Neural cell (in vitro differentiated cells): ENCODE data around the gene VMA21. TPM values are rescaled to one million over a fixed set of nuclear protein-coding genes. Genes with fewer than 3 reads are reported as not detected.

ENCODE experiments used
- H2AFZ ChIP-seq: fragments of 200-600, 300-800 bp; sonication (generic), shearing (Covaris generic); 2 replicates; pipeline ENCODE4 v1.6.0; 2014; ENCODE audit warnings: low read depth, mild to moderate bottlenecking, antibody characterized with exemption, low read length, moderate library complexity
- H3F3A ChIP-seq: fragments of 200-600 bp; shearing (Covaris generic); 2 replicates; pipeline ENCODE4 v1.6.1; 2016; ENCODE audit warnings: mild to moderate bottlenecking, moderate library complexity, mixed read lengths, antibody characterized with exemption, low read length; ENCODE audit not compliant: insufficient read depth, poor library complexity, severe bottlenecking
- H3K27ac ChIP-seq: fragments of 200-600, 300-800 bp; sonication (generic), shearing (Covaris generic); 2 replicates; pipeline ENCODE4 v1.5.1; 2014; ENCODE audit warnings: mild to moderate bottlenecking, low read length, moderate library complexity
- H3K27me3 ChIP-seq: fragments of 300-800, 200-600 bp; sonication (generic), shearing (Covaris generic); 2 replicates; pipeline ENCODE4 v1.6.0; 2014; ENCODE audit warnings: mild to moderate bottlenecking, low read depth, low read length, moderate library complexity; ENCODE audit not compliant: insufficient read depth
- H3K36me3 ChIP-seq: fragments of 300-800, 200-600 bp; sonication (generic), shearing (Covaris generic); 2 replicates; pipeline ENCODE4 v1.5.1; 2014; ENCODE audit warnings: mild to moderate bottlenecking, antibody characterized with exemption, low read length, moderate library complexity; ENCODE audit not compliant: insufficient read depth
- H3K4me2 ChIP-seq: fragments of 300-800, 200-600 bp; sonication (generic), shearing (Covaris generic); 2 replicates; pipeline ENCODE4 v1.6.0; 2014; ENCODE audit warnings: mild to moderate bottlenecking, low read length
- H3K4me3 ChIP-seq: fragments of 300-800, 200-600 bp; sonication (generic), shearing (Covaris generic); 2 replicates; pipeline ENCODE4 v1.5.1; 2014; ENCODE audit warnings: mild to moderate bottlenecking, low read length, moderate library complexity
- H3K79me2 ChIP-seq: fragments of 200-600 bp; shearing (Covaris generic); replicated peaks from 2 replicates; pipeline ENCODE4 v1.6.0; 2014; ENCODE audit warnings: mild to moderate bottlenecking, low read length, moderate library complexity; ENCODE audit not compliant: insufficient read depth
- H3K9ac ChIP-seq: fragments of 300-800, 200-600 bp; sonication (generic), shearing (Covaris generic); 2 replicates; pipeline ENCODE4 v1.6.1; 2016; ENCODE audit warnings: mild to moderate bottlenecking, low read length, mixed read lengths
- H3K9me2 ChIP-seq: fragments of 200-600 bp; shearing (Covaris generic); 2 replicates; pipeline ENCODE4 v1.6.1; 2016; ENCODE audit warnings: mild to moderate bottlenecking, low read length, mixed read lengths; ENCODE audit not compliant: insufficient read depth
- H3K9me3 ChIP-seq: fragments of 200-600, 300-800 bp; sonication (generic), shearing (Covaris generic); 2 replicates; pipeline ENCODE4 v1.6.1; 2016; ENCODE audit warnings: mild to moderate bottlenecking, mixed run types, low read length, moderate library complexity, mixed read lengths
- H4K20me1 ChIP-seq: fragments of 200-600 bp; shearing (Covaris generic); 2 replicates; pipeline ENCODE4 v1.6.1; 2016; ENCODE audit warnings: mild to moderate bottlenecking, mixed run types; ENCODE audit not compliant: insufficient read depth
- EP300 ChIP-seq: fragments of 450-650 bp; conservative IDR thresholded peaks from 2 replicates; pipeline ENCODE4 v1.6.1; 2014; ENCODE audit warnings: antibody characterized with exemption, mild to moderate bottlenecking, moderate library complexity; ENCODE audit not compliant: poor library complexity, severe bottlenecking
- EZH2 ChIP-seq: fragments of 200-600, 300-800 bp; shearing (Covaris generic), sonication (generic); IDR thresholded peaks from 2 replicates; pipeline ENCODE4 v1.6.1; 2014; ENCODE audit warnings: antibody characterized with exemption, low read length, borderline replicate concordance, mild to moderate bottlenecking; ENCODE audit not compliant: insufficient read depth, poor library complexity, severe bottlenecking
- MXI1 ChIP-seq: fragments of 450-650 bp; conservative IDR thresholded peaks from 2 replicates; pipeline ENCODE4 v1.6.1; 2014; ENCODE audit warnings: antibody characterized with exemption, mild to moderate bottlenecking; ENCODE audit not compliant: poor library complexity, severe bottlenecking
- POLR2AphosphoS5 ChIP-seq: IDR thresholded peaks from 2 replicates; pipeline ENCODE4 v1.6.1; 2012
- RAD21 ChIP-seq: fragments of 450-650 bp; conservative IDR thresholded peaks from 2 replicates; pipeline ENCODE4 v1.6.1; 2014; ENCODE audit warnings: antibody characterized with exemption, mild to moderate bottlenecking, moderate library complexity
- SMC3 ChIP-seq: fragments of 450-650 bp; conservative IDR thresholded peaks from 2 replicates; pipeline ENCODE4 v1.6.1; 2014; ENCODE audit warnings: antibody characterized with exemption, mild to moderate bottlenecking, moderate library complexity; ENCODE audit not compliant: poor library complexity
- TAF1 ChIP-seq: IDR thresholded peaks from 2 replicates; pipeline ENCODE4 v1.6.1; 2012; ENCODE audit warnings: low read depth
- polyA plus RNA-seq: library from polyadenylated mRNA; depleted of rRNA; stranded (reverse); fragments of >200 nt; gene quantifications from 2 replicates; pipeline ENCODE4 v1.2.3, GENCODE V29; 2014
- TF ChIP-seq, protein P1 (sequence below): fragments of 450-650 bp; IDR thresholded peaks from 2 replicates; pipeline ENCODE4 v1.5.1; 2014; ENCODE audit warnings: antibody characterized with exemption, mild to moderate bottlenecking, moderate library complexity; ENCODE audit not compliant: poor library complexity, severe bottlenecking
- TF ChIP-seq, protein P2 (sequence below): IDR thresholded peaks from 2 replicates; pipeline ENCODE4 v1.6.1; 2012; ENCODE audit warnings: borderline replicate concordance

The VMA21 gene
- polyA plus RNA-seq, 1 donor from 2014 or later, result 130 TPM

DNA sequence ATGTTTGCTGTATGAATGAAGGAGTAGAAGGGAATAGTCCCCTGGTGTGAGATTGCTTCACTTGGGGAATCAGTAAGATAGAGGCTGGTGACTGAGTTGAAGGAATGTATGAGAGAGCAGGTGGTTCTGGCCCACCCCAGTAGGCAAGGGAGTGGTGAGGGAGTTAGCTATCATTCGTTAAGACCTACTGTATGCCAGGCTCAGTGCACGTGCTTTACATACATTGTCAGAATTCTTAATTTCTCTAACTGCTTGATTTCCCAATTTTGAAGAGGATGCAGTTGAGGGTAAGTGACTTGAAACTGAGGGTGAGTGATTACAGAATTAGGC lies 700 bp downstream of the VMA21 start:
- peak overlapping the region; percentile 59 for H3K4me2 ChIP-seq
- peaks cover 44% of the 10 kb centered on the region for H3K79me2 ChIP-seq
- peak overlapping the region; percentile 84 for H3K9ac ChIP-seq
- no peaks in the 10 kb centered on the region for H4K20me1 ChIP-seq
- TF ChIP-seq, protein P1, sequence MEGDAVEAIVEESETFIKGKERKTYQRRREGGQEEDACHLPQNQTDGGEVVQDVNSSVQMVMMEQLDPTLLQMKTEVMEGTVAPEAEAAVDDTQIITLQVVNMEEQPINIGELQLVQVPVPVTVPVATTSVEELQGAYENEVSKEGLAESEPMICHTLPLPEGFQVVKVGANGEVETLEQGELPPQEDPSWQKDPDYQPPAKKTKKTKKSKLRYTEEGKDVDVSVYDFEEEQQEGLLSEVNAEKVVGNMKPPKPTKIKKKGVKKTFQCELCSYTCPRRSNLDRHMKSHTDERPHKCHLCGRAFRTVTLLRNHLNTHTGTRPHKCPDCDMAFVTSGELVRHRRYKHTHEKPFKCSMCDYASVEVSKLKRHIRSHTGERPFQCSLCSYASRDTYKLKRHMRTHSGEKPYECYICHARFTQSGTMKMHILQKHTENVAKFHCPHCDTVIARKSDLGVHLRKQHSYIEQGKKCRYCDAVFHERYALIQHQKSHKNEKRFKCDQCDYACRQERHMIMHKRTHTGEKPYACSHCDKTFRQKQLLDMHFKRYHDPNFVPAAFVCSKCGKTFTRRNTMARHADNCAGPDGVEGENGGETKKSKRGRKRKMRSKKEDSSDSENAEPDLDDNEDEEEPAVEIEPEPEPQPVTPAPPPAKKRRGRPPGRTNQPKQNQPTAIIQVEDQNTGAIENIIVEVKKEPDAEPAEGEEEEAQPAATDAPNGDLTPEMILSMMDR, result no peak
- TF ChIP-seq, protein P2, sequence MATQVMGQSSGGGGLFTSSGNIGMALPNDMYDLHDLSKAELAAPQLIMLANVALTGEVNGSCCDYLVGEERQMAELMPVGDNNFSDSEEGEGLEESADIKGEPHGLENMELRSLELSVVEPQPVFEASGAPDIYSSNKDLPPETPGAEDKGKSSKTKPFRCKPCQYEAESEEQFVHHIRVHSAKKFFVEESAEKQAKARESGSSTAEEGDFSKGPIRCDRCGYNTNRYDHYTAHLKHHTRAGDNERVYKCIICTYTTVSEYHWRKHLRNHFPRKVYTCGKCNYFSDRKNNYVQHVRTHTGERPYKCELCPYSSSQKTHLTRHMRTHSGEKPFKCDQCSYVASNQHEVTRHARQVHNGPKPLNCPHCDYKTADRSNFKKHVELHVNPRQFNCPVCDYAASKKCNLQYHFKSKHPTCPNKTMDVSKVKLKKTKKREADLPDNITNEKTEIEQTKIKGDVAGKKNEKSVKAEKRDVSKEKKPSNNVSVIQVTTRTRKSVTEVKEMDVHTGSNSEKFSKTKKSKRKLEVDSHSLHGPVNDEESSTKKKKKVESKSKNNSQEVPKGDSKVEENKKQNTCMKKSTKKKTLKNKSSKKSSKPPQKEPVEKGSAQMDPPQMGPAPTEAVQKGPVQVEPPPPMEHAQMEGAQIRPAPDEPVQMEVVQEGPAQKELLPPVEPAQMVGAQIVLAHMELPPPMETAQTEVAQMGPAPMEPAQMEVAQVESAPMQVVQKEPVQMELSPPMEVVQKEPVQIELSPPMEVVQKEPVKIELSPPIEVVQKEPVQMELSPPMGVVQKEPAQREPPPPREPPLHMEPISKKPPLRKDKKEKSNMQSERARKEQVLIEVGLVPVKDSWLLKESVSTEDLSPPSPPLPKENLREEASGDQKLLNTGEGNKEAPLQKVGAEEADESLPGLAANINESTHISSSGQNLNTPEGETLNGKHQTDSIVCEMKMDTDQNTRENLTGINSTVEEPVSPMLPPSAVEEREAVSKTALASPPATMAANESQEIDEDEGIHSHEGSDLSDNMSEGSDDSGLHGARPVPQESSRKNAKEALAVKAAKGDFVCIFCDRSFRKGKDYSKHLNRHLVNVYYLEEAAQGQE, result no peak
- no peak for TF ChIP-seq MXI1
- no peak for TF ChIP-seq EZH2
- TF ChIP-seq EP300, result no peak
- no peaks in the 10 kb centered on the region for H3F3A ChIP-seq
- no peaks in the 10 kb centered on the region for H3K36me3 ChIP-seq
- no peaks in the 10 kb centered on the region for H3K9me2 ChIP-seq
- H3K9me3 ChIP-seq, result no peaks in the 10 kb centered on the region
- peak overlapping the region; percentile 72 for H3K27ac ChIP-seq
- no peaks in the 10 kb centered on the region for H3K27me3 ChIP-seq
- peak overlapping the region; percentile 33 for H2AFZ ChIP-seq
- peak overlapping the region; percentile 90 for H3K4me3 ChIP-seq

DNA sequence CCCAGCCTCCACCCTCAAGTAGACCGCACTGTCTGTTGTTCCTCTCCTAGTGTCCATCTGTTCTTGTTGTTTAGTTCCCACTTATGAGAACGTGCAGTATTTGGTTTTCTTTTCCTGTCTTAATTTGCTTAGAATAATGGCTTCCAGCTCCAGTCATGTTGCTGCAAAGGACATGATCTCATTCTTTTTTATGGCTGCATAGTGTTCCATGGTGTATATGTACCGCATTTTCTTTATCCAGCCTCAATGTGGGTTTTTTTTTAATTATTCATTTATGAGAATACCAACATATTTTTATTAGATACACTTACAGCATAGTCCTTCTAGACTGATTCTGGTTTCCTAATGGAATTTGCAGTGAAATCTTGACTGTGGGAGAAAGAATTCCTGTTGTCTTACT lies 1.3 kb downstream of the VMA21 start:
- no peaks in the 10 kb centered on the region for H3F3A ChIP-seq
- H3K4me3 ChIP-seq, result peak overlapping the region; percentile 90
- TF ChIP-seq TAF1 (no peak), EZH2 (no peak), RAD21 (no peak), SMC3 (no peak), POLR2AphosphoS5 (no peak), EP300 (no peak), MXI1 (no peak)
- TF ChIP-seq, protein P2, result no peak
- TF ChIP-seq, protein P1, result no peak

More for the DNA sequence above, 1.3 kb downstream of the VMA21 start:
- no peaks in the 10 kb centered on the region for H3K9me2 ChIP-seq
- no peaks in the 10 kb centered on the region for H4K20me1 ChIP-seq
- H3K4me2 ChIP-seq, result no peak overlapping the region
- H3K36me3 ChIP-seq, result no peaks in the 10 kb centered on the region
- no peak overlapping the region for H2AFZ ChIP-seq
- H3K9ac ChIP-seq, result no peak overlapping the region
- no peaks in the 10 kb centered on the region for H3K9me3 ChIP-seq
- H3K27me3 ChIP-seq, result no peaks in the 10 kb centered on the region
- H3K27ac ChIP-seq, result no peak overlapping the region
- H3K79me2 ChIP-seq, result peaks cover 44% of the 10 kb centered on the region
